BLaER1 treated with 17β-estradiol and CSF1 and Interleukin-3, amounts not matched to agents 10 nM and 100 nM (cell line): Measurements from ENCODE around the gene SOX12.
A peak's percentile ranks its signal among the peaks of the same experiment; 100 is the strongest.
"Not testable (repeated sequence)": the region's sequence is repeated elsewhere in the genome, so short reads cannot be mapped to it uniquely, and the experiment has no call there.

Experiments used
- H3K27ac ChIP-seq, 11 experiments: shearing (Covaris generic); formaldehyde crosslinking; 2 replicates each; pipeline ENCODE4 v1.8.1; 2022
- H3K27me3 ChIP-seq, 11 experiments: shearing (Covaris generic); formaldehyde crosslinking; 2 replicates each; pipeline ENCODE4 v1.8.1; 2022
- H3K36me3 ChIP-seq, 11 experiments: shearing (Covaris generic); formaldehyde crosslinking; 2 replicates each; pipeline ENCODE4 v1.8.1; 2022
- H3K4me1 ChIP-seq, 10 experiments: shearing (Covaris generic); formaldehyde crosslinking; 2 replicates each; pipeline ENCODE4 v1.8.1; 2022
- H3K4me2 ChIP-seq, 11 experiments: shearing (Covaris generic); formaldehyde crosslinking; 2 replicates each; pipeline ENCODE4 v1.8.1; 2022
- H3K4me3 ChIP-seq, 10 experiments: shearing (Covaris generic); formaldehyde crosslinking; 2 replicates each; pipeline ENCODE4 v1.8.1; 2022
- H3K9ac ChIP-seq, 11 experiments: shearing (Covaris generic); formaldehyde crosslinking; 2 replicates each; pipeline ENCODE4 v1.8.1; 2022
- H3K9me3 ChIP-seq, 11 experiments: shearing (Covaris generic); formaldehyde crosslinking; replicated peaks in 1 of 11; 2 replicates each; pipeline ENCODE4 v1.8.1; 2022
- H4K20me1 ChIP-seq, 11 experiments: shearing (Covaris generic); formaldehyde crosslinking; 2 replicates each; pipeline ENCODE4 v1.8.1; 2022
- Cebpa-rat ChIP-seq, 11 experiments: shearing (Covaris generic); IDR thresholded peaks; 2 replicates each; pipeline ENCODE4 v1.8.1; 2022

SOX12 gene

DNA sequence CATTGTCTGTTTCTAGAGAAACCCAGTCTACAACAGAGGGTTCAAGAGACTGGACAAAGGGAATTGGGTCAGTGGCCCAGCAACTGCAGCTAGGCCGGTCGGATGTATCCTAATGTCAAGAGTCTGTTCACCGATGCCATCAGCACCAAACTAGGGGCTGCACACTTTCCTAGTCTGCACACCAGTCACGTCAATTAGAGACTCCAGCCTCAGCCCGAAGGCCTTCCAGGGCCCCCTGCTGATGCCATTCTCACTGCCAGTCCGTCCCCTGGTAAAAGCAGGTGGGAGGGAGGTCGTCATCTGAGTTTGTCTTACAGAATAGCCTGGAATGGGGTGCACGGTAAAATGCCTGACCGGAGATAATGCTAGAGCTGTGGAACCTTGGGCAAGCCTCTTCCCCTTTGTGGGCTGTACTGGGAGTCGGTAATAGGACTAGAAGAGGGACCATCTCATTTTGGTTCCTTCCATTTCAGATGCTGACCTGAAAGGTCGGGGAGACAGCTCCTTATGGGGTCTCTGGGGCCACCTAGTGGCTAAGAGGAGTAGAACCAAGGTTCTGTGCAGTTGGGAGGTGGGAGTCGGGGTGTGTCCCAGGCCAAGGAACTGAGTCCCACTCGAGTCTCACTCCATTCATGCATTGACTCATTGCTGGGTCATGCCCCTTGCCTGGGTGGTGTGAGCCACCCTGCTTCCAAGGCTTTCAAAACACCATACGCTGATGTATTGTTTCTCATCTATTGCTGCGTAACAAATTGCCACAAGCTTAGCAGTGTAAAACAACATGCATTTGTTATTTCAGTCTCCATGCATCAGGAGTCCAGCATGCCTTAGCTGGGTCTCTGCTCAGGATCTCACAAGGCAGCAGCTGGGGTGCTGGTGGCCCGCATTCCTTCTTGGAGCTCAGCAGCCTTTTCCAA is 5.1 kb downstream of the SOX12 start:
- Histone ChIP-seq H3K36me3 (peaks cover 0 to 27% (median 8%) of the 10 kb centered on the region in 11 experiments; a peak in 10 of 22 replicates), H4K20me1 (peaks cover 27 to 56% (median 47%) of the 10 kb centered on the region in 11 experiments; a peak in 21 of 22 replicates)

DNA sequence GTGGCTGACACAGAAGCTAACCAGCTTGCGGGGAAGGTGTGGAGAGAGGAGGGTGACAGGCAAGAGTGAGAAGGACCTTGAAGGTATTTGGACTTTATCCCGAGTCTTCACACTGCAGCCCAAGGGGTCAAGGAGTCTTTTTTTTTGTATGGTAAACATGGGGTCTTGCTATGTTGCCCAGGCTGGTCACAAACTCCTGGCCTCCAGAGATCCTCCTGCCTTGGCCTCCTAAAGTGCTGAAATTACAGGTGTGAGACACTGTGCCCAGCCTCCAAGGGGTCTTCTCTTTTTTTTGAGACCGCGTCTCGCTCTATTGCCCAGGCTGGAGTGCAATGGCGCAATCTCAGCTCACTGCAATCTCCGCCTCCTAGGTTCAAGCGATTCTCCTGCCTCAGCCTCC is 9.2 kb downstream of the SOX12 start:
- Histone ChIP-seq H3K4me3 (no peak overlapping the region), H3K9ac (no peak overlapping the region)

More for the DNA sequence above, 5.1 kb downstream of the SOX12 start:
- peaks cover 28 to 45% (median 31%) of the 10 kb centered on the region in 10 experiments for H3K4me1 ChIP-seq
- H3K9me3 ChIP-seq = no peaks in the 10 kb centered on the region
- H3K4me2 ChIP-seq = peak overlapping the region; percentile 74 to 99 (median 94)
- peak overlapping the region in 8 of 11 experiments; percentile 4 to 96 (median 49); a peak in 14 of 22 replicates for H3K9ac ChIP-seq
- peak overlapping the region in 2 of 10 experiments; percentile 5 to 24; a peak in 3 of 20 replicates for H3K4me3 ChIP-seq
- no peaks in the 10 kb centered on the region for H3K27me3 ChIP-seq
- H3K27ac ChIP-seq = peak overlapping the region in 6 of 11 experiments; percentile 1 to 52 (median 29); a peak in 9 of 22 replicates
- TF ChIP-seq Cebpa-rat (IDR thresholded peaks at IDR 0.05) = no peak

DNA sequence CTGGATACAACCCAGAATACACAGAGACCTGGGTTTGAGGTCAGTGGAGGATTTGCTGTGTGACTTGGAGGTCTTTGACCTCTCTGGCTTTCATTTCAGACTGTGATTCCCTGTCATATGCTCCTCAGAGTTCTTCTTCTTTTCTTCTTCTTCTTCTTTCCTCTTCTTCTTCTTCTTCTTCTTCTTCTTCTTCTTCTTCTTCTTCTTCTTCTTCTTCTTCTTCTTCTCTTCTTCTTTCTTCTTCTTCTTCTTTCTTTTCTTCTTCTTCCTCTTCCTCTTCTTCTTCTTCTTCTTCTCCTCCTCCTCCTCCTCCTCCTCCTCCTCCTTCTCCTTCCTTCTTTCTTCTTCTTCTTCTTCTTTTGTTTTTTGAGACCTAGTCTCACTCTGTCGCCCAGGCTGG is 10.7 kb downstream of the SOX12 start:
- H3K27me3 ChIP-seq, H3K9ac ChIP-seq, H3K9me3 ChIP-seq, H3K27ac ChIP-seq, H3K4me3 ChIP-seq: not testable (repeated sequence)
- H3K36me3 ChIP-seq = peaks cover 0 to 14% (median 2%) of the 10 kb centered on the region in 11 experiments; a peak in 3 of 22 replicates
- peaks cover 0 to 45% (median 8%) of the 10 kb centered on the region in 10 experiments; a peak in 11 of 20 replicates for H3K4me1 ChIP-seq
- H4K20me1 ChIP-seq = peaks cover 1 to 17% (median 8%) of the 10 kb centered on the region in 11 experiments; a peak in 17 of 22 replicates
- peak overlapping the region in 3 of 11 experiments; percentile 58 to 65 (median 62); a peak in 4 of 22 replicates for H3K4me2 ChIP-seq

More for the DNA sequence above, 9.2 kb downstream of the SOX12 start:
- H4K20me1 ChIP-seq = peaks cover 14 to 31% (median 22%) of the 10 kb centered on the region in 11 experiments; a peak in 21 of 22 replicates
- peaks cover 0 to 18% (median 8%) of the 10 kb centered on the region in 11 experiments; a peak in 8 of 22 replicates for H3K36me3 ChIP-seq
- H3K27ac ChIP-seq = no peak overlapping the region
- H3K27me3 ChIP-seq = no peaks in the 10 kb centered on the region
- H3K4me1 ChIP-seq = peaks cover 9 to 54% (median 16%) of the 10 kb centered on the region in 10 experiments
- H3K4me2 ChIP-seq = no peak overlapping the region
- no peak for TF ChIP-seq Cebpa-rat (IDR thresholded peaks at IDR 0.05)
- H3K9me3 ChIP-seq = no peaks in the 10 kb centered on the region

DNA sequence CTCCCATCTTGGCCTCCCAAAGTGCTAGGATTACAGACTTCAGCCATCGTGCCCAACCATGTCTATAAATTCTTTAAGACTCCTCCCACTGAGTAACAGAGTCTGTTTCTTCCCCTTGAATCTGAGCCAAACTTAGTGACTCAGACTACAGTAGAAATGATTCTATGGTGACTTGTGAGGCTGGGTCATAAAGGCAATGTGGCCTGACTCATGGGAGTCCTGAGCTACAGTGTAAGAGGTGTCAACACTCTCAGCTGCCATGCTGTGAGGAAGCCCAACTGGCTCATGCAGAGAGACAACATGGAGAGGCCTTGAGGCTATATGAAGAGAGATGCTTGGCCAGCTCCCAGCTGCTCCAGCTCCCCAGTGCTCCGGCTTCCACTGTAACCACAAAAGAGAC is 16.3 kb downstream of the SOX12 start:
- peaks cover 0 to 25% (median 9%) of the 10 kb centered on the region in 11 experiments; a peak in 14 of 22 replicates for H3K9me3 ChIP-seq
- no peak overlapping the region for H3K27ac ChIP-seq
- H4K20me1 ChIP-seq = peaks cover 0 to 5% (median 0%) of the 10 kb centered on the region in 11 experiments; a peak in 3 of 22 replicates
- no peak overlapping the region for H3K4me3 ChIP-seq
- H3K9ac ChIP-seq = no peak overlapping the region
- TF ChIP-seq Cebpa-rat (IDR thresholded peaks at IDR 0.05) = no peak
- H3K36me3 ChIP-seq = peaks cover 0 to 31% (median 6%) of the 10 kb centered on the region in 11 experiments; a peak in 8 of 22 replicates
- no peaks in the 10 kb centered on the region for H3K27me3 ChIP-seq
- H3K4me2 ChIP-seq = peak overlapping the region in 2 of 11 experiments; percentile 15 to 20; a peak in 1 of 22 replicates
- H3K4me1 ChIP-seq = peaks cover 7 to 40% (median 13%) of the 10 kb centered on the region in 10 experiments; a peak in 19 of 20 replicates

DNA sequence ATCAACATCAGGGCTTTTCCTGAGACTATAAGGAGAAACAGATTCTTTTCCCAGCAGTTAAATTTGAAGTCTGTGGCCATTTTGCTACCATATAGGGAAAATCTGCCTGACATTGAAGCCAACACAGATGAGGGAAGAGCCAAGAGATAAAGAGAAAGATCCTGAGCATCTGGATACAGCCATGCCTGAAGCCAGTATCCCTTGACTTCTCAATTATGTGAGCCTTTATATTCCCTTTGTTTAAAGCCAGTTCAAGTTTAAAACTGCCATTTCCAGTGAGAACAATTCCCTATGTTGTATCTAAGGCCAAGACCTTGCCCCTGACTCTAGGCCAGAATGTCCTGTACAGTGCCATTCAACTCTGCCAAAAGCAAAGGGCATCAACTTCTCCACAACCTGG is 17.8 kb downstream of the SOX12 start:
- TF ChIP-seq Cebpa-rat (IDR thresholded peaks at IDR 0.05) = no peak
- Histone ChIP-seq H3K9ac (no peak overlapping the region), H3K4me2 (no peak overlapping the region)

DNA sequence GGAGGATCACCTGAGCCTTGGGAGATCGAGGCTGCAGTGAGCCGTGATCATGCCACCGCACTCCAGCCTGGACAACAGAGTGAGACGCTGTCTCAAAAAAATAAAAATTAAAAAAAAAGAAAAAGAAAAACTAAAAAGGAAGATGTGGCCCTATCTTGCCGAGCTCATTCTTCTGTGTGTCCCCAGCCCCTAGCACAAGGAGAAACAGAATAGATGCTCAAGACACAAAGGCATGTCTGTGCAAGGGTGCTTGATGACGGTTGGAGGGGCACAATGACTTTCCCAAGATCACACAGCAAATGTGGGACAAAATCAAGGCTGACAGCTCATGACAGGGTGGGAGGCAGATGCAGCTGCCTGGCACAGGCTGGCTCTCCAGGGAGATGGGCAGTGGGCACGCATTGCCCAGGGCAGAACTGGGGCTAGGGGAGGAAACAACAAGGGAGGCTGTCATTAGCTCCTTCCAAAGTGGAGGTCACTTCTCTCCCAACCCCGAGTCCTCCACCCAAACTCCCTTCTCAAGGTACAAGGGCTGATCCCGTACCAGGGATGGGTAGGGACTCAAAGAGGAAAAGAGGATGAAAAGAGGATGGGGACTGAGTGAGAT is 20.8 kb downstream of the SOX12 start:
- H3K27me3 ChIP-seq = no peaks in the 10 kb centered on the region
- H3K4me1 ChIP-seq = peaks cover 14 to 36% (median 22%) of the 10 kb centered on the region in 10 experiments
- no peak for TF ChIP-seq Cebpa-rat (IDR thresholded peaks at IDR 0.05)
- H3K9me3 ChIP-seq = peaks cover 0 to 25% (median 9%) of the 10 kb centered on the region in 11 experiments; a peak in 14 of 22 replicates
- peaks cover 0 to 48% (median 8%) of the 10 kb centered on the region in 11 experiments; a peak in 8 of 22 replicates for H3K36me3 ChIP-seq
- H4K20me1 ChIP-seq = peaks cover 0 to 5% (median 0%) of the 10 kb centered on the region in 11 experiments; a peak in 3 of 22 replicates
- H3K4me2 ChIP-seq = peak overlapping the region; percentile 83 to 97 (median 92)
- peak overlapping the region in 7 of 11 experiments; percentile 80 to 95 (median 88); a peak in 11 of 22 replicates for H3K27ac ChIP-seq
- peak overlapping the region; percentile 79 to 93 (median 85); a peak in 21 of 22 replicates for H3K9ac ChIP-seq
- H3K4me3 ChIP-seq = peak overlapping the region; percentile 63 to 81 (median 70)

More for the DNA sequence above, 17.8 kb downstream of the SOX12 start:
- H3K4me3 ChIP-seq = no peak overlapping the region
- H3K9me3 ChIP-seq = peaks cover 0 to 25% (median 9%) of the 10 kb centered on the region in 11 experiments; a peak in 14 of 22 replicates
- H4K20me1 ChIP-seq = peaks cover 0 to 5% (median 0%) of the 10 kb centered on the region in 11 experiments; a peak in 3 of 22 replicates
- H3K27me3 ChIP-seq = no peaks in the 10 kb centered on the region
- H3K4me1 ChIP-seq = peaks cover 9 to 26% (median 15%) of the 10 kb centered on the region in 10 experiments; a peak in 19 of 20 replicates
- no peak overlapping the region for H3K27ac ChIP-seq
- H3K36me3 ChIP-seq = peaks cover 0 to 31% (median 6%) of the 10 kb centered on the region in 11 experiments; a peak in 8 of 22 replicates

DNA sequence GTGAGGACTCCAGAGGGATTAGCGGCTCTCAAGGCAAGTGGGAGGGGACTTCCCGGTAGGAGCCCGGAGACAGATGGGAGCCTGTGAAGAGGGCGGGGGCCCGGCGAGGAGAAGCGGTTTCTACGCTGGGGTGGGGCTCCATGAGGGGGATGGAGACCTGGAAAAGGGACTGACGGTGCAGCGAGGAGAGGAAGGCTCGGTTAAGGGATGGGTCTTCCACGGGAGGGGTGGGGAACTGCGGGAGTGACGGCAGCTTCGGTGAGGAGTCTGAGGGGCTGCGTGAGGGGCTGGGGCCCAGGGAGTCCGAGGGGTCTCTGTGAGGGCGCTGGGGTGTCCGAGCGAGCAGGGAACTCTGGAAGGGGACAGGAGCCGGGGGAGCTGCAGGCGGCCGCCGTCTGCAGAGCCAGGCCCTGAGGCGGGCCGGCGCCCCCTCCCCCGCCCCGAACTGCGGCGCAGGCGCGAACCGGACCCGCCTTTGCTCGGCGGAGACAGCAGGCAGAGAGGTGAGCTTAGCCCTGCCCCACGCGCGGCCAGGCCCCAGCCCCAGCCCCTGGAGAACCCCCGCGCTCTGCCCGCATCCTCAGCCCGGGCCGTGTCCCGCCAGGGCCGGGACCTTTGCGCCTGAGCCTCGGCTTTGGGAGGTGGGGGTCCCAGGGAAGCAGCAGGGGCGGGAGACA is 21.4 kb downstream of the SOX12 start, which contains the start of gene NRSN2:
Gene NRSN2 (plus strand): TSS at position 472 of the 677 bp plus-strand sequence. CDS start 2,533 bp downstream, outside the sequence.
- H3K36me3 ChIP-seq = peaks cover 0 to 50% (median 8%) of the 10 kb centered on the region in 11 experiments; a peak in 8 of 22 replicates
- H3K9ac ChIP-seq = peak within 1 kb of the TSS; percentile 79 to 93 (median 85)
- peaks cover 14 to 31% (median 22%) of the 10 kb centered on the region in 10 experiments for H3K4me1 ChIP-seq
- peaks cover 0 to 21% (median 6%) of the 10 kb centered on the region in 11 experiments; a peak in 14 of 22 replicates for H3K9me3 ChIP-seq
- peak within 1 kb of the TSS; percentile 63 to 81 (median 70) for H3K4me3 ChIP-seq
- peaks cover 0 to 5% (median 0%) of the 10 kb centered on the region in 11 experiments; a peak in 3 of 22 replicates for H4K20me1 ChIP-seq
- TF ChIP-seq Cebpa-rat (IDR thresholded peaks at IDR 0.05) = no peak
- H3K27ac ChIP-seq = peak within 1 kb of the TSS; percentile 63 to 95 (median 86)
- H3K4me2 ChIP-seq = peak within 1 kb of the TSS; percentile 83 to 97 (median 92)
- H3K27me3 ChIP-seq = no peaks in the 10 kb centered on the region
